ENCODE data around the gene RBM23.
A peak's percentile ranks its signal among the peaks of the same experiment; 100 is the strongest.
"Not testable (repeated sequence)": the region's sequence is repeated elsewhere in the genome, so short reads cannot be mapped to it uniquely, and the experiment has no call there.

Gene RBM23

GRCh38 chr14:22861651-22862050, 57.3 kb downstream of the RBM23 start:
- DNase-seq, result no peak

DNA sequence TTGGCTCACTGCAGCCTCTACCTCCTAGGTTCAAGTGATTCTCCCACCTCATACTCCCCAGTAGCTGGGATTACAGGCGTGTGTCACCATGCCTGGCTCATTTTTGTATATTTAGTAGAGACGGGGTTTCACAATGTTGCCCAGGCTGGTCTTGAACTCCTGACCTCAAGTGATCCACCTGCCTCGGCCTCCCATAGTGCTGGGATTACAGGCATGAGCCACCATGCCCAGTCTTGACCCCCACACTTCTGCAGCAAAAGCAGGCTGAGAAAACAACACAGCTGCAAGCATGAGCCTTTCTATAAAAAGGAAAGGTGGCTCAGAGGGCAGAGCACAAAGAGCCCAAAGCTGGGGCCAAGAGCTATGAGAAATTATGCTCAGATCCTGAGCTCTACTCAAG, 58.6 kb downstream of the RBM23 start:
- DNase-seq, result not testable (repeated sequence)

DNA sequence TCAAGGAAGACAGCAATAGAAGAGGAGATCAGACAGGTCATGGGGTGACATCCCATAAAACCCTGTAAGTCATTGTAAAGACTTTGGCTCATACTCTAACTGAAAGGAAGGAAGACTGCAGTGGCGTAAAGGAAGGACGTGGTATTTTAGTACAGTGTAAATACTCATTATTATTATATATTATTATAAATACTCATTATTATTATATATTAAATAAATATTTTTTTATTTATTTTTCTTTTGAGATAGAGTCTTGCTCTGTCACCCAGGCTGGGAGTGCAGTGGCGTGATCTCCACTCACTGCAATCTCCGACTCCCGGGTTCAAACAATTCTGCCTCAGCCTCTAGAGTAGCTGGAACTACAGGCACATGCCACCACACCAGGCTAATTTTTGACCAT, 62.5 kb downstream of the RBM23 start:
- DNase-seq, result no peak

- no peak for DNase-seq
Measured at GRCh38 chr14:22854963-22855724, 63.8 kb downstream of the RBM23 start.

GRCh38 chr14:22854296-22854695, 64.7 kb downstream of the RBM23 start:
- DNase-seq, result not testable (repeated sequence)

GRCh38 chr14:22852940-22853767, 65.8 kb downstream of the RBM23 start:
- DNase-seq, result peak in 13 of 14 donors; percentile 14 to 88 (median 71)

DNA sequence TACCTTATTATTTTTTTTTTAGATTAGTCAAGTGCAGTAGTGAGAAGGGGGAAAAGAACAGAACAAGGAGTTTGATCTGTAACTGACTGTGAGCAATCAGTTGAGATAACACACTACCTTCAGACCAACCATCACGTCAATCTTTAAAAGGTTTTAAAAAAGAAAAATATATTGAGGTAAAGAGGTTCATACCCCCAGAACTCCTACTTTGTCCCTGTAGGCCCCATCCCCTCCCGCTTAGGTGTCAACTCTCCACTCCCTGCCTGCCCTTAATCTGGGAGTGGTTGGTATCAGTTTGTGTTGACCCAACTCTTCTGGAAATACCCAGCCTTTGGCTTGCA, 66.4 kb downstream of the RBM23 start:
- DNase-seq, result no peak

DNA sequence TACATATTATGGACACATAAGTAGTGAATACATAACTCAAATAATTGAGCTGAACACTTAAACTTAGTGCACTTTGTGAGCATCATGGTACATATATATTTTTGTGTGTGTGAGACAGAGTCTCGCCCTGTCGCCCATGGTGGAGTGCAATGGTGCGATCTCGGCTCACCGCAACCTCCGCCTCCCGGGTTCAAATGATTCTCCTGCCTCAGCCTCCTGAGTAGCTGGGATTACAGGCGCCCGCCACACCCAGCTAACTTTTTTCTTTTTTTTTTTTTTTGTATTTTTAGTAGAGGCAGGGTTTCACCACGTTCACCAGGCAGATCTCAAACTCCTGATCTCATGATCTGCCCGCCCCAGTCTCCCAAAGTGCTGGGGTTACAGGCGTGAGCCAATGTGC, 66.8 kb downstream of the RBM23 start:
- not testable (repeated sequence) for DNase-seq

DNA sequence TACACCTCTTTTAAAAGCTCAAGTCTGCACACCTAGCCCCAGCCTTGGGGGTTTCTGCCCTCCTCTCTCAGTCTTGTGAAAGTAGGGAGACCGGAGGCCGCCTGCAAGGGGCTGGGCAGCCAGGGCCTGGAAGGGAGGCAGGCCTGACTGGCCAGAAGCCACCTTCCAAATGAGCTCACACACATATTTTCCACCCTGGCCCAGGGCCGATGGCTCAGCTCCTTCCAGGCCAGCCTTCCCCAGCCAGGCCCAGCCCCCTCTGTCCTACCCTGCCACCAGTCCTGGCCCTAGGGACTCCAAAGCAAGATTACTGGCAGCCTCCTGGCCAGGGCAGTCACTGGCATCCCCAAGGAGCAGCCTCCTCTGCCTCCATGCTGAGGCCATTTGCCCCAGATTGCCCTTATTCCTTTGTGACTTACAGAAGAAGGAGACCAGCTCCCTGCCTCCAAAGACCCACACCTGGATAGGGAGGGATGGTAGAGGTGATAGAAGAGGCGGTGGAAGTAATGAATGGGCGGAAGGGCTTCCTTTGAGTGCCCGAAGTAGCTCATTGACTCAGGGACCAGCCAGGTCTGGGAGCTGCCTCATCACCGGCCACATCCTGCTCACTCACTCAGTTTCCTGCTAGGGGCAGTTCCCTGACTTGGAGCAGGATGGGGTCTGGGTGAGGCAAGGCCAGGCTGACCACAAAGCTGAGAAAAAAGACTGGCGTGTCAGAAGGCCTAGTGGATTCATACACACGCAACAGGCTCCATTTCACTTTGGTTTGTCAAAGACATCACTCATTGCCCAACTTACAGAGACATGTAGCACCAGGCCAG, 67.8 kb downstream of the RBM23 start:
- peak in 9 of 14 donors; percentile 18 to 86 (median 55) for DNase-seq

GRCh38 chr14:22849212-22849819, 69.6 kb downstream of the RBM23 start:
- DNase-seq, result peak in 8 of 14 donors; percentile 26 to 70 (median 60)

GRCh38 chr14:22848351-22849164, 70.4 kb downstream of the RBM23 start:
- DNase-seq, result peak in 4 of 14 donors; percentile 22 to 57 (median 46)

DNA sequence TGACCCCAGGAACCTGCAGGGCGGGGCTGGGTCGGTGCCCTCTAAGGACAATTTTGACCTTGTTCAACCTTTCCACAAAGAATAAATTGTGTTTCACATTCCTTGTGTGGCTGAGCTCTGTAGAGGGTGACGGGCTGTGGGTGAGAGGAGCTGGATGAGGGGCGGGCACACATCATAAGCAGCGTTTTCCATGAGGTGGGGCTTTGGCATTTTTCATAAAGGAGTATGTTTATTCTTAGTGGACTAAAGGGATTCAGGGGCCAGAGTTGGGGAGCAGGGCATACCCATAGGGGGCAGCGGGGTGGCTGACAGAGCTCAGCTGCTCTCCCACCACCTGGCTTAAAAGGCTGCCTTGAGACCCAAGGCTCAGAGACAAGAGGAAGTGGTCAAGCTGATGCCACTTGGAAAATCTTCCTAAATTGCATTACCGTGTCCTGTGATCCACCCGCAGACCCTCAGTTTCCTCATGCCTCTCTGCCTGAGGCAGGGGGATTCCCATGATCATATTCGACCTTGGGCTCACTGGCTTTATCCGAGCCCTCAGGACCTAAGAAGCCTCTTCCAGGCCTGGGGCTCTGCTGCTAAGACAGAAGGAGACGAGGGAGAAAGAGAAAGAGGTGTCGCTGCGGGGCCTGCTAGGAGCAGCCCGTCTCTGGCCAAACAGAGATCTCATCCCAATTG, 71.1 kb downstream of the RBM23 start:
- DNase-seq, result no peak

GRCh38 chr14:22846811-22847307, 72.1 kb downstream of the RBM23 start:
- no peak for DNase-seq

- no peak for DNase-seq
Measured at GRCh38 chr14:22845821-22846625, 72.9 kb downstream of the RBM23 start.

- no peak for DNase-seq
Measured at GRCh38 chr14:22845103-22845394, 73.9 kb downstream of the RBM23 start.

DNA sequence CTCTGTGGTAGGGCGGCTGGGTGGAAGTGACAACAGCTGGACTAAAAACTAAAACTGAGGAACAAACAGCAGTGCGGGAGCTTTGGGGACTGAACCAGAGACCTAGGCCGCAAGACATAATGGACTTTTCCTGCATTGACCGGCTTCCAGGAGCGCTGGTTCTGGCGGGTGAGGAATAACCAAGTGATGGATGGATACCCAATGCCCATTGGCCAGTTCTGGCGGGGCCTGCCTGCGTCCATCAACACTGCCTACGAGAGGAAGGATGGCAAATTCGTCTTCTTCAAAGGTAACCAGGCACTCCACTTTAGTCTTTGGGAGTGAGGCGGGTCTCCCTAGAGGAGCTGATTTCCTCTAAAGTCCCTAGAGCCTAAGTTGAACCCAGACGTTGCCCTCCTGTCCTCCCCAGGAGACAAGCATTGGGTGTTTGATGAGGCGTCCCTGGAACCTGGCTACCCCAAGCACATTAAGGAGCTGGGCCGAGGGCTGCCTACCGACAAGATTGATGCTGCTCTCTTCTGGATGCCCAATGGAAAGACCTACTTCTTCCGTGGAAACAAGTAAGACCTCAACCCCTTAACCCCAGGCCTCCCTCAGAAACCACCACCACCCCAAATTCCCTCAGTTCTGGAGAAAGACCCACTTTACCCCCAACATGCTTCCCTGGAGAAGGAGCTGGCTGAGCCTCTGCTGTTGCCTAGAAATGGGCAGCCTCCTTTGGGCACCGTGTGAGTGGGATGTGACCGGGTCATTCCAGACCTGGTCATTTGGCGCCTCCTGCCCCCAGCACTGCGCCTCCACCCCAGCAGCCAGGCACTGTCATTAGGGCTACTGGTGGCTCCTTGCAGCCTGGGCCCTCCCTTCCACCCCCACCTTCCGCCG, 74.5 kb downstream of the RBM23 start:
- no peak for DNase-seq

All from C1 segment of cervical spinal cord (tissue), 14 donors.